HEK293 (cell line): Measurements from ENCODE around the gene CD82.

Experiments used
- EGR2 ChIP-seq: fragments of 450-650 bp; formaldehyde crosslinking; IDR thresholded peaks from 2 replicates; pipeline ENCODE4 v1.5.1; 2016; ENCODE audit warnings: low read depth, missing biosample characterization, missing genetic modification characterization
- GLI2 ChIP-seq: fragments of 450-650 bp; formaldehyde crosslinking; IDR thresholded peaks from 2 replicates; pipeline ENCODE4; 2017; ENCODE audit warnings: missing biosample characterization, missing genetic modification characterization, low read depth, borderline replicate concordance
- GLI4 ChIP-seq: fragments of 450-650 bp; formaldehyde crosslinking; IDR thresholded peaks from 2 replicates; pipeline ENCODE4 v1.5.1; 2016; ENCODE audit warnings: missing biosample characterization, missing genetic modification characterization
- HOXC10 ChIP-seq: sonication (generic); formaldehyde crosslinking; IDR thresholded peaks from 2 replicates; pipeline ENCODE4 v1.8.1; 2023; ENCODE audit warnings: mild to moderate bottlenecking, missing genetic modification reagents
- KLF10 ChIP-seq: fragments of 450-650 bp; IDR thresholded peaks from 2 replicates; pipeline ENCODE4 v1.5.1; 2018; ENCODE audit warnings: missing biosample characterization, mild to moderate bottlenecking, missing genetic modification characterization
- MYNN ChIP-seq: fragments of 450-650 bp; formaldehyde crosslinking; IDR thresholded peaks from 2 replicates; pipeline ENCODE4 v1.5.1; 2016; ENCODE audit warnings: missing biosample characterization, missing genetic modification characterization, borderline replicate concordance
- RBAK ChIP-seq: fragments of 450-650 bp; formaldehyde crosslinking; IDR thresholded peaks from 2 replicates; pipeline ENCODE4 v1.5.1; 2016; ENCODE audit warnings: missing biosample characterization, missing genetic modification characterization
- REPIN1 ChIP-seq: fragments of 450-650 bp; formaldehyde crosslinking; IDR thresholded peaks from 2 replicates; pipeline ENCODE4 v1.5.1; 2017; ENCODE audit warnings: missing biosample characterization, missing genetic modification characterization, low read depth
- SCRT2 ChIP-seq: fragments of 450-650 bp; formaldehyde crosslinking; IDR thresholded peaks from 2 replicates; pipeline ENCODE4 v1.5.1; 2016; ENCODE audit warnings: missing biosample characterization, missing genetic modification characterization
- WT1 ChIP-seq: fragments of 450-650 bp; formaldehyde crosslinking; IDR thresholded peaks from 2 replicates; pipeline ENCODE4 v1.5.1; 2016; ENCODE audit warnings: missing biosample characterization, missing genetic modification characterization
- ZNF140 ChIP-seq: fragments of 450-650 bp; formaldehyde crosslinking; IDR thresholded peaks from 2 replicates; pipeline ENCODE4 v1.5.1; 2016; ENCODE audit warnings: missing biosample characterization, missing genetic modification characterization
- ZNF146 ChIP-seq: fragments of 450-650 bp; formaldehyde crosslinking; IDR thresholded peaks from 2 replicates; pipeline ENCODE4 v1.5.1; 2016; ENCODE audit warnings: missing biosample characterization, missing genetic modification characterization
- ZNF157 ChIP-seq: fragments of 450-650 bp; formaldehyde crosslinking; IDR thresholded peaks from 2 replicates; pipeline ENCODE4 v1.5.1; 2016; ENCODE audit warnings: missing biosample characterization, missing genetic modification characterization
- ZNF24 ChIP-seq: fragments of 450-650 bp; formaldehyde crosslinking; IDR thresholded peaks from 2 replicates; pipeline ENCODE4 v1.5.1; 2016; ENCODE audit warnings: missing biosample characterization, missing genetic modification characterization
- ZNF335 ChIP-seq: fragments of 450-650 bp; formaldehyde crosslinking; conservative IDR thresholded peaks from 2 replicates; pipeline ENCODE4 v1.5.1; 2016; ENCODE audit warnings: missing biosample characterization, missing genetic modification characterization
- ZNF404 ChIP-seq: fragments of 450-650 bp; formaldehyde crosslinking; IDR thresholded peaks from 2 replicates; pipeline ENCODE4 v1.5.1; 2017; ENCODE audit warnings: missing biosample characterization, missing genetic modification characterization
- ZNF423 ChIP-seq: fragments of 450-650 bp; formaldehyde crosslinking; IDR thresholded peaks from 2 replicates; pipeline ENCODE4 v1.5.1; 2016; ENCODE audit warnings: missing biosample characterization, missing genetic modification characterization
- ZNF501 ChIP-seq: fragments of 450-650 bp; formaldehyde crosslinking; IDR thresholded peaks from 2 replicates; pipeline ENCODE4 v1.5.1; 2016; ENCODE audit warnings: missing biosample characterization, missing genetic modification characterization
- ZNF555 ChIP-seq: fragments of 450-650 bp; formaldehyde crosslinking; conservative IDR thresholded peaks from 2 replicates; pipeline ENCODE4 v1.5.1; 2017; ENCODE audit warnings: missing biosample characterization, mild to moderate bottlenecking, missing genetic modification characterization, inconsistent platforms
- ZNF558 ChIP-seq: fragments of 450-650 bp; formaldehyde crosslinking; IDR thresholded peaks from 2 replicates; pipeline ENCODE4 v1.5.1; 2016; ENCODE audit warnings: missing biosample characterization, missing genetic modification characterization
- ZNF600 ChIP-seq: fragments of 450-650 bp; formaldehyde crosslinking; IDR thresholded peaks from 2 replicates; pipeline ENCODE4 v1.5.1; 2016; ENCODE audit warnings: missing biosample characterization, missing genetic modification characterization
- ZNF654 ChIP-seq: fragments of 450-650 bp; formaldehyde crosslinking; IDR thresholded peaks from 2 replicates; pipeline ENCODE4 v1.5.1; 2016; ENCODE audit warnings: low read depth, missing biosample characterization, missing genetic modification characterization
- ZNF660 ChIP-seq: fragments of 450-650 bp; IDR thresholded peaks from 2 replicates; pipeline ENCODE4 v1.5.1; 2018; ENCODE audit warnings: missing biosample characterization, mild to moderate bottlenecking, missing genetic modification characterization
- ZNF776 ChIP-seq: fragments of 450-650 bp; formaldehyde crosslinking; IDR thresholded peaks from 2 replicates; pipeline ENCODE4 v1.5.0; 2017; ENCODE audit warnings: missing biosample characterization, missing genetic modification characterization, borderline replicate concordance
- ZSCAN30 ChIP-seq: fragments of 450-650 bp; IDR thresholded peaks from 2 replicates; pipeline ENCODE4 v1.5.1; 2018; ENCODE audit warnings: missing biosample characterization, mild to moderate bottlenecking, missing genetic modification characterization, moderate library complexity
- TF ChIP-seq, protein P1 (sequence below): fragments of 450-650 bp; formaldehyde crosslinking; IDR thresholded peaks from 2 replicates; pipeline ENCODE4 v1.5.1; 2016; ENCODE audit warnings: missing biosample characterization, missing genetic modification characterization
- TF ChIP-seq, protein P2 (sequence below): fragments of 450-650 bp; formaldehyde crosslinking; IDR thresholded peaks from 2 replicates; pipeline ENCODE4 v1.5.1; 2016; ENCODE audit warnings: missing biosample characterization, missing genetic modification characterization
- TF ChIP-seq, protein P3 (sequence below): fragments of 450-650 bp; formaldehyde crosslinking; IDR thresholded peaks from 2 replicates; pipeline ENCODE4 v1.5.1; 2016; ENCODE audit warnings: missing biosample characterization, missing genetic modification characterization, low read depth
- TF ChIP-seq, protein P4 (sequence below): IDR thresholded peaks from 2 replicates; pipeline ENCODE4 v1.6.1; 2011; ENCODE audit warnings: mild to moderate bottlenecking, low read depth, low read length, borderline replicate concordance
- TF ChIP-seq, protein P5 (sequence below): fragments of 450-650 bp; formaldehyde crosslinking; IDR thresholded peaks from 2 replicates; pipeline ENCODE4 v1.5.1; 2017; ENCODE audit warnings: missing biosample characterization, mild to moderate bottlenecking, missing genetic modification characterization, moderate library complexity

Gene CD82

DNA sequence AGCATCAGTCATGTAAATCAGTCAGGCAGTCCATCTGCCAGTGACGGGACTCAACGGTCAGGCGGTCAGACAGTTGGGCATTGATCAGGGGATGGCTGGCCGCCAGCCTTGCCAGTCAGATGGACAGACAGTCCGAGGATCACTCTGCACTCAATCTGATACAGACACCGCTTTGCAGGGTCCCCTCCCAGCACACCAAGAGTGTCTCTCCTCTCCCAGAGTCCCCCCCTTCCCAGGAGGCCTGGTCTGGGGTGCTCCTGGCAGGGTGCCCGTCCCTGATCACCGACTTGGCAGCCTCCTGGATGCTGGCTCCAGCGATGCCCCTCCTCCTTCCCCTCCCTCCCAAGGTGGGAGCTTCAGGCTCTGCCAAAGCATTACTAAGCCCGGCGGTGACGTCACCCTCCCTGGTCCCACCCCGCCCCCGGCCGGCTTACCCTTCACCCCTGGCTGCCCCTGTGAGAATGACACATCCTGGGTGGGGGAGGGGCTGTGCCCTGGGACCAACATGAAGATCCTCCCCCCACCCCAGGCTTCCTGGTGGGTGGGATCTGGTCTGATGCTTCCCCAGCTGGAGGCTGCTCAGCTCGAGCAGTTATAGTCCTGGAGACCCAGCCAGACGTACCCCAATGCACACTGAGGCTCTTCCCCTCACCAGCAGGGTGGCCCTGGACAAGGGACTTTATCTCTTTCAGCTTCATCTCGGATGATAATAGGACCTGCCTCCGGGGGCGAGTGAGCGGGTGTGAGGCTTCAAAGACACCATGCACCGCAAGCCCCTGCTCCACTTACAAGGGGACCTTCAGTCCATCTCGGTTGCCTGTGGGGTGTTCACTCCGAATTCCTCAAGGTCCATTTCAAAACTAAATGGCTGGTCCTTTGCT lies 69.2 kb downstream of the CD82 start (continued):
- TF ChIP-seq ZNF24 (tag by site-specific recombination) = peak; percentile 64; the same call in 1 of the 2 replicates
- no peak for TF ChIP-seq ZNF146 (tag by site-specific recombination)
- TF ChIP-seq GLI4 (tag by site-specific recombination) = no peak
- TF ChIP-seq HOXC10 (CRISPR knock-in tag) = no peak
- TF ChIP-seq ZNF335 (tag by site-specific recombination) = peak; percentile 40; the same call in 1 of the 2 replicates
- TF ChIP-seq GLI2 (tag by site-specific recombination) = no peak
- TF ChIP-seq ZNF423 (tag by site-specific recombination) = no peak
- TF ChIP-seq ZNF660 = 0 out of 2 replicates have a peak, but pooled peaks have one; percentile 60
- no peak for TF ChIP-seq ZNF558
- no peak for TF ChIP-seq ZNF654 (tag by site-specific recombination)
- TF ChIP-seq ZSCAN30 = no peak
- TF ChIP-seq ZNF776 (tag by site-specific recombination) = no peak
- no peak for TF ChIP-seq ZNF157 (tag by site-specific recombination)
- TF ChIP-seq WT1 (tag by site-specific recombination) = peak; percentile 32; the same call in 1 of the 2 replicates
- no peak for TF ChIP-seq REPIN1 (tag by site-specific recombination)
- peak; percentile 47 for TF ChIP-seq ZNF600 (tag by site-specific recombination)
- no peak for TF ChIP-seq RBAK (tag by site-specific recombination)
- no peak for TF ChIP-seq ZNF404 (tag by site-specific recombination)
- peak; percentile 71 for TF ChIP-seq EGR2 (tag by site-specific recombination)
- no peak for TF ChIP-seq ZNF501 (tag by site-specific recombination)
- no peak for TF ChIP-seq ZNF140 (tag by site-specific recombination)
- TF ChIP-seq, protein P1, sequence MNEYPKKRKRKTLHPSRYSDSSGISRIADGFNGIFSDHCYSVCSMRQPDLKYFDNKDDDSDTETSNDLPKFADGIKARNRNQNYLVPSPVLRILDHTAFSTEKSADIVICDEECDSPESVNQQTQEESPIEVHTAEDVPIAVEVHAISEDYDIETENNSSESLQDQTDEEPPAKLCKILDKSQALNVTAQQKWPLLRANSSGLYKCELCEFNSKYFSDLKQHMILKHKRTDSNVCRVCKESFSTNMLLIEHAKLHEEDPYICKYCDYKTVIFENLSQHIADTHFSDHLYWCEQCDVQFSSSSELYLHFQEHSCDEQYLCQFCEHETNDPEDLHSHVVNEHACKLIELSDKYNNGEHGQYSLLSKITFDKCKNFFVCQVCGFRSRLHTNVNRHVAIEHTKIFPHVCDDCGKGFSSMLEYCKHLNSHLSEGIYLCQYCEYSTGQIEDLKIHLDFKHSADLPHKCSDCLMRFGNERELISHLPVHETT (tag by site-specific recombination) = peak; percentile 71; the same call in 1 of the 2 replicates
- TF ChIP-seq, protein P2, sequence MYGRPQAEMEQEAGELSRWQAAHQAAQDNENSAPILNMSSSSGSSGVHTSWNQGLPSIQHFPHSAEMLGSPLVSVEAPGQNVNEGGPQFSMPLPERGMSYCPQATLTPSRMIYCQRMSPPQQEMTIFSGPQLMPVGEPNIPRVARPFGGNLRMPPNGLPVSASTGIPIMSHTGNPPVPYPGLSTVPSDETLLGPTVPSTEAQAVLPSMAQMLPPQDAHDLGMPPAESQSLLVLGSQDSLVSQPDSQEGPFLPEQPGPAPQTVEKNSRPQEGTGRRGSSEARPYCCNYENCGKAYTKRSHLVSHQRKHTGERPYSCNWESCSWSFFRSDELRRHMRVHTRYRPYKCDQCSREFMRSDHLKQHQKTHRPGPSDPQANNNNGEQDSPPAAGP (tag by site-specific recombination) = peak; percentile 95
- TF ChIP-seq, protein P3, sequence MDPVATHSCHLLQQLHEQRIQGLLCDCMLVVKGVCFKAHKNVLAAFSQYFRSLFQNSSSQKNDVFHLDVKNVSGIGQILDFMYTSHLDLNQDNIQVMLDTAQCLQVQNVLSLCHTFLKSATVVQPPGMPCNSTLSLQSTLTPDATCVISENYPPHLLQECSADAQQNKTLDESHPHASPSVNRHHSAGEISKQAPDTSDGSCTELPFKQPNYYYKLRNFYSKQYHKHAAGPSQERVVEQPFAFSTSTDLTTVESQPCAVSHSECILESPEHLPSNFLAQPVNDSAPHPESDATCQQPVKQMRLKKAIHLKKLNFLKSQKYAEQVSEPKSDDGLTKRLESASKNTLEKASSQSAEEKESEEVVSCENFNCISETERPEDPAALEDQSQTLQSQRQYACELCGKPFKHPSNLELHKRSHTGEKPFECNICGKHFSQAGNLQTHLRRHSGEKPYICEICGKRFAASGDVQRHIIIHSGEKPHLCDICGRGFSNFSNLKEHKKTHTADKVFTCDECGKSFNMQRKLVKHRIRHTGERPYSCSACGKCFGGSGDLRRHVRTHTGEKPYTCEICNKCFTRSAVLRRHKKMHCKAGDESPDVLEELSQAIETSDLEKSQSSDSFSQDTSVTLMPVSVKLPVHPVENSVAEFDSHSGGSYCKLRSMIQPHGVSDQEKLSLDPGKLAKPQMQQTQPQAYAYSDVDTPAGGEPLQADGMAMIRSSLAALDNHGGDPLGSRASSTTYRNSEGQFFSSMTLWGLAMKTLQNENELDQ = no peak
- TF ChIP-seq KLF10 (tag by site-specific recombination) = peak; percentile 42; the same call in 1 of the 2 replicates
- TF ChIP-seq, protein P4, sequence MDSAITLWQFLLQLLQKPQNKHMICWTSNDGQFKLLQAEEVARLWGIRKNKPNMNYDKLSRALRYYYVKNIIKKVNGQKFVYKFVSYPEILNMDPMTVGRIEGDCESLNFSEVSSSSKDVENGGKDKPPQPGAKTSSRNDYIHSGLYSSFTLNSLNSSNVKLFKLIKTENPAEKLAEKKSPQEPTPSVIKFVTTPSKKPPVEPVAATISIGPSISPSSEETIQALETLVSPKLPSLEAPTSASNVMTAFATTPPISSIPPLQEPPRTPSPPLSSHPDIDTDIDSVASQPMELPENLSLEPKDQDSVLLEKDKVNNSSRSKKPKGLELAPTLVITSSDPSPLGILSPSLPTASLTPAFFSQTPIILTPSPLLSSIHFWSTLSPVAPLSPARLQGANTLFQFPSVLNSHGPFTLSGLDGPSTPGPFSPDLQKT = no peak
- TF ChIP-seq ZNF555 = no peak
- no peak for TF ChIP-seq SCRT2 (tag by site-specific recombination)
- TF ChIP-seq MYNN (tag by site-specific recombination) = no peak
- TF ChIP-seq, protein P5, sequence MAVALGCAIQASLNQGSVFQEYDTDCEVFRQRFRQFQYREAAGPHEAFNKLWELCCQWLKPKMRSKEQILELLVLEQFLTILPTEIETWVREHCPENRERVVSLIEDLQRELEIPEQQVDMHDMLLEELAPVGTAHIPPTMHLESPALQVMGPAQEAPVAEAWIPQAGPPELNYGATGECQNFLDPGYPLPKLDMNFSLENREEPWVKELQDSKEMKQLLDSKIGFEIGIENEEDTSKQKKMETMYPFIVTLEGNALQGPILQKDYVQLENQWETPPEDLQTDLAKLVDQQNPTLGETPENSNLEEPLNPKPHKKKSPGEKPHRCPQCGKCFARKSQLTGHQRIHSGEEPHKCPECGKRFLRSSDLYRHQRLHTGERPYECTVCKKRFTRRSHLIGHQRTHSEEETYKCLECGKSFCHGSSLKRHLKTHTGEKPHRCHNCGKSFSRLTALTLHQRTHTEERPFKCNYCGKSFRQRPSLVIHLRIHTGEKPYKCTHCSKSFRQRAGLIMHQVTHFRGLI (tag by site-specific recombination) = no peak
